ENCODE data around the gene SRSF10. TPM values are rescaled to one million over a fixed set of nuclear protein-coding genes. Genes with fewer than 3 reads are reported as not detected.
"Not testable (repeated sequence)": the region's sequence is repeated elsewhere in the genome, so short reads cannot be mapped to it uniquely, and the experiment has no call there.

Gene SRSF10
- total RNA-seq, 4 donors from 2014 or later = 158 to 193 (median 172) TPM

DNA sequence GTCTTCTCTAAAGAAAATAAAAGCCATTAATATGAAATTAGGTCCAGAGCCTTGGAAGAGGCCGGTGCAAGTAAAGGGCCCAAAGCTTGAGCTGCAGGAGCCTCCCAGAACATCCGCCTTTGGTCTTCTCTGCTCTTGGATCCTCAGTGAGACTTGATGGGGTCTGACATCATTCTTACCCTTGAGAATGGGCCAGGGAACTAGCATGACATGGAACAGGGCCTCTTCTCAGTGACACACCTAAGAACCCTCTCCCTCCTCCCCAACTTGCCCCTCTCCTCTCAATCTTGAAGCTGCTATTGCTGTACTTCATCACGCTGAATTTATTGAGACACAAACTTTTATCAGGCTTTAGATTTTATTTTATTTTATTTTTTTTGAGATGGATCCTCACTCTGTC, 40.3 kb upstream of the SRSF10 start:
- 89 to 94% methylated on average over 3 of the region's 3 CpGs for WGBS, 2 donors
- Histone ChIP-seq H3K27me3 (no peaks in the 10 kb centered on the region), H3K4me3 (replicated peaks in 1 of 3) (no peak overlapping the region), H3K9me3 (no peaks in the 10 kb centered on the region), H3K27ac (peak overlapping the region; percentile 86 to 99 (median 99)), H3K36me3 (no peaks in the 10 kb centered on the region), H3K4me1 (peaks cover 39 to 67% of the 10 kb centered on the region in 2 donors)
- no peak for DNase-seq
- intact Hi-C loops (cut with DNase I) = no loop called here
- no peak for TF ChIP-seq POLR2A (IDR thresholded peaks at IDR 0.05)
- TF ChIP-seq CTCF (IDR thresholded peaks at IDR 0.05) = no peak

- no peak overlapping the region for H3K4me3 ChIP-seq (replicated peaks in 1 of 3)
- H3K4me1 ChIP-seq = peaks cover 43 to 71% of the 10 kb centered on the region in 2 donors
- no peak for TF ChIP-seq CTCF (IDR thresholded peaks at IDR 0.05)
- no peak for TF ChIP-seq POLR2A (IDR thresholded peaks at IDR 0.05)
- 72 to 82% methylated on average over 5 of the region's 5 CpGs for WGBS, 2 donors
- intact Hi-C loops (cut with DNase I) = no loop called here
- no peaks in the 10 kb centered on the region for H3K27me3 ChIP-seq
- no peak for DNase-seq
- peak overlapping the region; percentile 86 to 99 (median 99) for H3K27ac ChIP-seq
- H3K36me3 ChIP-seq = no peaks in the 10 kb centered on the region
- H3K9me3 ChIP-seq = no peaks in the 10 kb centered on the region
These were observed 39.9 kb upstream of the SRSF10 start for GRCh38 chr1:24020025-24020424.

GRCh38 chr1:24018611-24019580, 38.8 kb upstream of the SRSF10 start:
- H3K36me3 ChIP-seq = no peaks in the 10 kb centered on the region
- H3K27me3 ChIP-seq = no peaks in the 10 kb centered on the region
- H3K9me3 ChIP-seq = no peaks in the 10 kb centered on the region
- H3K4me1 ChIP-seq = peaks cover 45 to 77% of the 10 kb centered on the region in 2 donors
- 17 to 26% methylated on average over 20 of the region's 20 CpGs for WGBS, 2 donors
- intact Hi-C loops (cut with DNase I) = no loop called here
- DNase-seq = peak; percentile 99 to 100
- peak in 1 of 2 donors; percentile 57 for TF ChIP-seq POLR2A (IDR thresholded peaks at IDR 0.05)
- no peak for TF ChIP-seq CTCF (IDR thresholded peaks at IDR 0.05)
- H3K4me3 ChIP-seq (replicated peaks in 1 of 3) = no peak overlapping the region
- H3K27ac ChIP-seq = peak overlapping the region; percentile 86 to 99 (median 99)

DNA sequence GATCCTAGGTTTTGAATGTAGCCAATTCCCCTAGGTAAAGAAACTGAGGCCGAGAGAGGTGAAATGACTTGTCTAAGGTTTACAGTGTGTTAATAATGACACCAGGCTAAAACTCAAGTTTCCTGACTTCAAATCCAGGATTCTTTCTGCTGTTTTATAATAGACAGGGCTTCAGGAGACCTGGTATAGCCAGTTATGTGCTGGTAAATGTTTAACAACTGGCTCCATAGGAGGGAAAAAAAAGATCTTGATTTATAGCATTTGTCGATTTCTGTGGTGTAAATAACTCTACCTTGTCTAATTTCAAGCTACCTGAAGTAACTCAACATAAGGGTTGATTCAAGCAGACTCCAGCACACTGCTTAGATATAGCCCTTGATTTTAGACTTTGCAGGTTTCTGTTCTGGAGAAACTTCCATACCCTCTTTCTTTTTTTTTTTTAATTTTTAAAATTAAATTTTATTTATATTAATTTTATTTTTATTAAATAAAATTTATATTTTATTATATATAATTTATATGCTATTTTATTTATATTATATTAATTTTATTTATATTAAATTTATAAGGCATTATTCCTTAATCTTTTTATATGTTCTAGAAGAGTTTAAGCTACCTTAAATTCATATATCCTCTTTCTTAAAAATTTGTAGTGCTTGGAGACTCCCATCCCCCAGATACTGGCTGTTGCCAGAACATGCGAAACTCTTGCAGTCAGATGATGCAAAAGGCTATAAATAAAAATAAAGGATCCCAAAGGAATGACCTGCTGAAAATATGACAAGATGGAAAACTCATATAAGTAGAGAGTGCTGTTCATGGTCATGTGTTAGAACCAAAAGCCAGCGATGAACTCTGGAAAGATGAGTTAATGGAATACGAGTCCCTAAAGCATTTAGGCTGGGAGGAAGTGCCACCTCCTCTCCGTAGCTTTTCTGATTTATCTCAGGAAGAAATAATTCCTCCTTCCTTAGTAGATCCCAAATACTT, 35.4 kb upstream of the SRSF10 start:
- Histone ChIP-seq H3K27me3 (no peaks in the 10 kb centered on the region), H3K36me3 (no peaks in the 10 kb centered on the region), H3K4me1 (peaks cover 36 to 61% of the 10 kb centered on the region in 2 donors), H3K27ac (peak overlapping the region; percentile 45 to 99 (median 99)), H3K9me3 (no peaks in the 10 kb centered on the region), H3K4me3 (replicated peaks in 1 of 3) (no peak overlapping the region)
- WGBS, 2 donors = 69 to 73% methylated on average over 6 of the region's 6 CpGs
- no peak for TF ChIP-seq CTCF (IDR thresholded peaks at IDR 0.05)
- no peak for TF ChIP-seq POLR2A (IDR thresholded peaks at IDR 0.05)
- intact Hi-C loops (cut with DNase I) = loop anchor here (2.0 kb wide), 1 partner anchor 33 kb away; no protein-coding TSS in a partner anchor
- no peak for DNase-seq

GRCh38 chr1:24012878-24013277, 32.8 kb upstream of the SRSF10 start:
- DNase-seq; H3K36me3 ChIP-seq; H3K4me3 ChIP-seq (replicated peaks in 1 of 3); H3K9me3 ChIP-seq; intact Hi-C loops (cut with DNase I); H3K27me3 ChIP-seq: not testable (repeated sequence)
- peak overlapping the region in 1 of 3 donors; percentile 99 for H3K27ac ChIP-seq
- H3K4me1 ChIP-seq = peaks cover 22 to 60% of the 10 kb centered on the region in 2 donors
- 94 to 96% methylated on average over 8 of the region's 8 CpGs for WGBS, 2 donors
